Right renal pelvis (tissue), 4 donors: ENCODE measurements around the gene SCT. TPM values are rescaled to one million over a fixed set of nuclear protein-coding genes. Genes with fewer than 3 reads are reported as not detected.

Source experiments
- DNase-seq, 4 donors: peaks; one replicate each; pipeline ENCODE4 v3.0.0-alpha.2; 2013; ENCODE audit warnings: low read depth in 4 of 4, low spot score in 3 of 4, missing footprints in 1 of 4
- polyA plus RNA-seq, 4 donors: library from polyadenylated mRNA; unstranded; fragments of 120-200 nt; gene quantifications; one replicate each; pipeline ENCODE4 v1.2.1, GENCODE V29; 2013; ENCODE audit not compliant: insufficient read length in 4 of 4

The SCT gene
- polyA plus RNA-seq, 4 donors, result 1.2 to 3.5 (median 1.9) TPM

DNA sequence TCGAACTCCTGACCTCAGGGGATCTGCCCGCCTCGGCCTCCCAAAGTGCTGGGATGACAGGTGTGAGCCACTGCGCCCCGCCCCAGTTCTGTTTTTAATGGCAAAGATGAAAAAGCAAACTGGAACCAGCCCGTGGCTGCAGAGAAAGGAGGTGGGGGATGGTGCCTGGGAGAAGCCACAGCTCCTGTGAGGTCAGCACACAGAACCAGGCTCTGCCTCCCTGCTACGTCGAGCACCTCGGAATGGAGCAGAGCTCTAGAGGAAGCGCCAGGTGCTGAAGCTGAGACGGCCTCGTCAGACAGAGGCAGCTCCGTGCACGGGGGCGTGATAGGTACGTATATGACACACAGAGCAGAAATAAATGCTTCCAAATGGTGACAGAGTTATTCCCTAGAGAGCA, 18.6 kb upstream of the SCT start:
- no peak for DNase-seq

DNA sequence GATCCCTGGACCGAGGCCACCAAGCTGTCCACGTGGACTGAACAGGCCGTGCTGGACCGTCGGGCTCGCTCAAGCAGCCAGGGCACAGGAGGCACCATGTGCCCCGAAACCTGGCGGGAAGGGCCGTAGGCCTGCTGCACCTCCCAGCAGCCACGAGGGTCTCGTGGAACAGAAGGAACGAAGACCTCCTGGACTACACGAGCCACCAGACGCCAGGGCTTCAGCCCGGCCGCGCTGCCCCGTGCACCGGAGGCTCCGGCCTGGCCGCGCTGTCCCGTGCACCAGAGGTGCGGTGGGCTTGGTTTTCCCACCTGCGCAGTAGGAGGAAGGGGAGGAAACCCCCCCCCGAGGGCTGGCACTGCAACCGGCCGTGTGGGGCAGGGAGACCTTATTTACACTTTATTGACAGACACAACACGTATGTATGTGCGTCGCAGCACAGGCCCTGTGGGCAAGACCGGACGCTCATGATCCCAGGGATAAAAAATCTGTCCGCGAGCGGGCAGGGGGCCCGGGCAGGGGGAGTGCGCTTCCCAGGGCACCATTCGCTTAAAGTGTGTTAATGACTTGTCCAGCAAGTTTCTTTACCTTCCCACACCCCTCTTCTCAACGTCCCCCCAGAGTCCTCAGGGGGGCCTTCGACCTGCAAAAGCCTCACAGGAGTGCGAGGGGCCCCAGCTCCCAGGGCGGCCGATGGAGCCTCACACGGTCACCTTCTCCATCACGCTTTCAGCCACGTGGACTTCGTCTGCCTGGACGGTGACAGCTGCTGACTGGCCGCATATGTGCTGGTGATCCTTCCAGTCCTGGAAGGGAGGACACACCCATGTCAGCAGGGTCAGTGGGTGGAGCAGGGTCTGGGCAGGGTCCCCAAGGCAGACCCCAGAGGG, 17.1 kb upstream of the SCT start:
- no peak for DNase-seq

DNA sequence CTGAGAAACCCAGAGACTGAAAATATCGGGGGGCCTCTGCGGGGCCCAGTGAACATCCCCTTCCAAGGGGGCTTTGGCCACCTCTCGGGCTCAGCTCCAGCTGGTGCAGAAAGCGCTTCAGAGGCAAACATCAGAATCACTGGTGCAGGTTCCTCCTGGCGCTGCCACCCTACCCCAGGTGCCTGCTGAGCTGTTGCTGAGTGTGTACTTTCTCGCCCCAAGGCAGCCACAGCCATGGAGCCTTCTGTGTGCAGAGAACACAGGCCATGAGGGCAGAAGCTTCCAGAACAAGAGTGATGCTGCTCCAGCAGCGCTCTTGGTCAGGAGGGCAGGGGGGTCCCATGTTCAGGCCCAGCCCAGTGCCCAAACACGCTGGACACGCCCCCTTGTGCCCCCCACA, 16.4 kb upstream of the SCT start:
- DNase-seq, result no peak

DNA sequence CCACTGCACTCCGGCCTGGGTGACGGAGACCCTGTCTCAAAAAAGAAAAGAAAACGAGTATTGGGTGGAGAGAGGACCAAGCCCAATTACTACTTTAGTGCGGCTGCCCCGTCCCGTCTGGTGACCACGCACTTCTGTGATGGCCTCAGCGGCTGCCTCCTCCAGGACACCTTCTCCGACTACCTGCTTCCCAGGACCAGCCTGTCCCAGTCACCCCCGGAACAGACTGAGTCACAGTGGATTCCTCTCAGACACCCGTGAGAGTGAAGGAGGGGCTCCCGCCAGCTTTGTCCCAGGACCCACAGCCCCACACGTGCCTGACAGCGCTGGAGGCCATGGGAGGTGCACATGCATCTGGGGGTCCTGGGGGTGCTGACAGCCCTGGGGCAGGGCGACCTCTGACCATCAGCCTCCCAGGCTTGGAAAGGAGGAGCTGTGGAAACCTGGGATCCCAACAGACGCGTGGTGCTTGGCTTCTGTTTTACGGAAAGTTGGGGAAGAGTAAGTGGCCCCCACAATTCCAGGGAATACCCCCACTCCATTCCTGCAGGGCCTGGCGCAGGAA, 14.9 kb upstream of the SCT start:
- no peak for DNase-seq

DNA sequence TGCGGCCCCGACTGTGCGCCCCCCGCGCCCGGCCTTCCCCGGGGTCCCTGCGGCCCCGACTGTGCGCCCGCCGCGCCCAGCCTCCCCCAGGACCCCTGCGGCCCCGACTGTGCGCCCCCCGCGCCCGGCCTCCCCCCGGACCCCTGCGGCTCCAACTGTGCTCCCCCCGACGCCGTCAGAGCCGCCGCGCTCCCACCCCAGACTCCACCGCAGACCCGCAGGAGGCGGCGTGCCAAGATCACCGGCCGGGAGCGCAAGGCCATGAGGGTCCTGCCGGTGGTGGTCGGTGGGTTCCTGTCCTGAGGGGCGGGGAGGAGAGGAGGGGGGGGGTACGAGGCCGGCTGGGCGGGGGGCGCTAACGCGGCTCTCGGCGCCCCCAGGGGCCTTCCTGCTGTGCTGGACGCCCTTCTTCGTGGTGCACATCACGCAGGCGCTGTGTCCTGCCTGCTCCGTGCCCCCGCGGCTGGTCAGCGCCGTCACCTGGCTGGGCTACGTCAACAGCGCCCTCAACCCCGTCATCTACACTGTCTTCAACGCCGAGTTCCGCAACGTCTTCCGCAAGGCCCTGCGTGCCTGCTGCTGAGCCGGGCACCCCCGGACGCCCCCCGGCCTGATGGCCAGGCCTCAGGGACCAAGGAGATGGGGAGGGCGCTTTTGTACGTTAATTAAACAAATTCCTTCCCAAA, 13.2 kb upstream of the SCT start:
- DNase-seq, result no peak

DNA sequence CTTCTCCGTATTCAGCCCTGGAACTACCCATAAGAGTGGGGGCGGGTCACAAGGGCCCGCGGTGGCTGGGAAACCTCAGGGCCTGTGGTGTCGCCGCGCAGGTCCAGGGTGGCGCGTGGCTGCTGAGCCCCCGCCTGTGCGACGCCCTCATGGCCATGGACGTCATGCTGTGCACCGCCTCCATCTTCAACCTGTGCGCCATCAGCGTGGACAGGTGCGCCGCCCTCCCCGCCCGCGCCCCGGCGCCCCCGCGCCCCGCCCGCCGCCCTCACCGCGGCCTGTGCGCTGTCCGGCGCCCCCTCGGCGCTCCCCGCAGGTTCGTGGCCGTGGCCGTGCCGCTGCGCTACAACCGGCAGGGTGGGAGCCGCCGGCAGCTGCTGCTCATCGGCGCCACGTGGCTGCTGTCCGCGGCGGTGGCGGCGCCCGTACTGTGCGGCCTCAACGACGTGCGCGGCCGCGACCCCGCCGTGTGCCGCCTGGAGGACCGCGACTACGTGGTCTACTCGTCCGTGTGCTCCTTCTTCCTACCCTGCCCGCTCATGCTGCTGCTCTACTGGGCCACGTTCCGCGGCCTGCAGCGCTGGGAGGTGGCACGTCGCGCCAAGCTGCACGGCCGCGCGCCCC, 12.5 kb upstream of the SCT start:
- DNase-seq, result no peak

DNA sequence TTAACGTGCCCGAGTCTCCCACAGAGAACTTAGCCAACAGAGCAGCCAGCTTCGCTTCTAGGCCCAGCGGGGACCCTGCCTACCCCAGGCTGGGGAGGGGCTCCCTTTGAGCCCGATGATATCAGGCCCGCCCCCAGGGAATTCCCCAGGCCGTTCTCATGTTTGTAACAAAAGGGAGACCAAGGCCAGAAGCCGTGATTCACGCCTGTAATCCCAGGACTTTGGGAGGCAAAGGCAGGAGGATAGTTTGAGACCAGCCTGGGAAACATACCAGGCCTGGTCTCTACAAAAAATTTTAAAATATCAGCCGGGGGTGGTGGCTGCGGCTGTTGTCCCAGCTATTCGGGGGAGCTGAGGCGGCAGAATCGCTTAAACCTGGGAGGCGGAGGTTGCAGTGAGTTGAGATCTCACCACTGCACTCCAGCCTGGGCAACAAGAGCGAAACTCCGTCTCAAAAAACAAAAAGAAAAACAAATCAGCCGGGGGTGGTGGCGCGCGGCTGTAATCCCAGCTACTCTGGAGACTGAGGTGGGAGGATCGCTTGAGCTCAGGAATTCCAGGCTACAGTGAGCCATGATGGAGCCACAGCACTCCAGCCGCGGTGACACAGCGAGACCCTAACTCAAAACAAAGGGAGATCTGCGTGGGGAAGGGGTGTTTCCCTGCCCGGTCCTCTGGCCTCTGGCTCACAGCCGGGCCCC, 11.8 kb upstream of the SCT start:
- DNase-seq, result no peak

DNA sequence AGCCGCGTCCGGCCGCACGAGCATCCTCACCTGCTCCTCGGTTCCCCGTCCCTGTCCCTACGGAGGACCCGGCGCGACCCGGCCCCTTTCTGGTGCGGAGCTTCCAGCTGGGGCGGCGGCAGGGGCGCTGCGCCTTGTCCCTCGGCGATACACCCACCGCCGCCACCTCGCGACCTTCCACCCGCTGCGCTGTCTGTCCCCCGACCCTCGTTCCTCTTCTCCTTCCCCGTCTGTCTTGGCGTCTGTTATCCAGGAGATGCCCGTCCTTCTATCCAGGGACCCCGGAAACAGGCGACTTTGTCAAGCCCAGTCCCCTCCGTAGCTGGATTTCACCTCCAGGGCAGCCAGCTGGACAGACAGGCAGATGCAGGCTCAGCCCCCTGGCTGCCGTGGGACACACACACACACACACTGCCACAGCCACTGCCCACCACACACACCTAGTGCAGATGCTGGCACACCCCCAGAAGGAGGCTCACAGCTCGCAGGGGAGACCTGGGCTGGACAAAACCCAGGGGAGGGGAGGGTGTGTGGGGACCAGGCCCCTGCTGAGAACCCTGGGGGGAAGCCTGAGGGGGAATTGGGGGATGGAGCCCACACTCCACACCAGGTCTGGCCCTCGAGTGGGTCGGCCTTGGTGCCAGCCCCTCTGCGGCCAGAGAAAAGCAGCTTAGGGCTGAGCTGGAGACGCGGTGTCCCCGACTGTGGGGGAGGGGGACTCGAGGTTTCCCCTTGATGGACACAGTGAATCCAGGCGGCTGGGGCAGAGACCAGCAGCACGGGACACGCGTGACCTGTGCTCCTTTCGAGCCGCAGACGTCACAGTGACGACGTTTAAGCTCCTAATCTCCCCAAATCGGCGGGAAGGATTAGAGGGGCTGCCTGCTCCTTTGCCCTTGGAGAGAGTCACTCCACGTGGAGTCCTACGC, 10.9 kb upstream of the SCT start:
- no peak for DNase-seq

DNA sequence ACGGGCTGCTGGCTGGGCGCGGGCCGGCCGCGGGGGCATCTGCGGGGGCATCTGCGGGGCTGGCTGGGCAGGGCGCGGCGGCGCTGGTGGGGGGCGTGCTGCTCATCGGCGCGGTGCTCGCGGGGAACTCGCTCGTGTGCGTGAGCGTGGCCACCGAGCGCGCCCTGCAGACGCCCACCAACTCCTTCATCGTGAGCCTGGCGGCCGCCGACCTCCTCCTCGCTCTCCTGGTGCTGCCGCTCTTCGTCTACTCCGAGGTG, 10.3 kb upstream of the SCT start:
- DNase-seq, result no peak

DNA sequence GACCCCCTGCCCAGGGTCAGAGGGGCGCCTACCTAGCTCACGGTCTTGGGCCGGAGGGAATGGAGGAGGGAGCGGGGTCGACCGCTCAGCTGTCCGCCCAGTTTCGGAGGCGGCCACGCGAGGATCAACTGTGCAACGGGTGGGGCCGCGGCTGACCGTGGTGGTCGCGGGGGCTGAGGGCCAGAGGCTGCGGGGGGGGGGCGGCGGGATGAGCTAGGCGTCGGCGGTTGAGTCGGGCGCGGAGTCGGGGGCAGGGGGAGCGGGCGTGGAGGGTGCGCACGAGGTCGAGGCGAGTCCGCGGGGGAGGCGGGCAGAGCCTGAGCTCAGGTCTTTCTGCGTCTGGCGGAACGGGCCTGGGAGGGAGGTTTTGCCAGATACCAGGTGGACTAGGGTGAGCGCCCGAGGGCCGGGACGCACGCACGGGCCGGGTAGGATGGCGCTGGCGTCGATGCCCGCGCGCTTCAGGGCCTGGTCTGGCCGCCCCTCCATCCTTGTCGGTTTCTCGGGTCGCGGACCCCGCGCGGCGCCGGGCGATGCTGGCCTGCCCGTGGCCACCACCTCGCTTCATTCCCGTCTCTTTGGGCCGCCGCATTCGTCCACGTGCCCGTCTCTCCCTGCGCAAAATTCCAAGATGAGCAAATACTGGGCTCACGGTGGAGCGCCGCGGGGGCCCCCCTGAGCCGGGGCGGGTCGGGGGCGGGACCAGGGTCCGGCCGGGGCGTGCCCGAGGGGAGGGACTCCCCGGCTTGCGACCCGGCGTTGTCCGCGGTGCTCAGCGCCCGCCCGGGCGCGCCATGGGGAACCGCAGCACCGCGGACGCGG, 9.7 kb upstream of the SCT start, which contains the start of gene DRD4:
Gene DRD4, plus strand, starts transcription at position 759 of the 822 bp plus-strand sequence. Its CDS starts 36 bp downstream, at position 795.
- no peak for DNase-seq

DNA sequence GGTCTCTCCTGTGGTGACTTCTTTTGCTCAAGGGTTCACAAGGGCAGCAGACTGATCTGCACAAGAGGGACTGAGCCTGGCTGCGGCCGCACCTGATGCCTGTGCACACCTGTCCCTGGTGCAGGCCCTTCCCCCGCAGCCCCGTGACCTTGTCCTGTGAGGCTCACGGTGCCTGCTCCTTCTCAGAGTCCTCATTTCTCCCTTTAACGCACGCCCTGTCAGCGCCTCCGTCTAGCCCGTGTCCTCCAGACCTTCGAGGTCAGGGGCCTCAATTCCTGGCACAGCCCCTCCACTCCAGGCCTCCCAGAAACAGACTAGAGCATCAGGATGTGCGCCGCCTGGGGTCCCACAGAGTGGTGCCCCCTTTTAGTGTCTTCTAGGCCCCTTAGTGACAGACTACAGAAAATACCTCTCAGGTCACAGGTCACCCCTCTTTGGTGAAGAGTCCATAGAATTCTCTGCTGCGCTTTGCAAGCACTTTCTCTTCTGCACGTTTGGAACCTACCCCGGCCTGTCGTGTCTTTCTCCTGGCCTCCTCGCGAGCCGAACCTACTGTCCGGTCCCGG, 9.0 kb upstream of the SCT start:
- DNase-seq, result no peak

DNA sequence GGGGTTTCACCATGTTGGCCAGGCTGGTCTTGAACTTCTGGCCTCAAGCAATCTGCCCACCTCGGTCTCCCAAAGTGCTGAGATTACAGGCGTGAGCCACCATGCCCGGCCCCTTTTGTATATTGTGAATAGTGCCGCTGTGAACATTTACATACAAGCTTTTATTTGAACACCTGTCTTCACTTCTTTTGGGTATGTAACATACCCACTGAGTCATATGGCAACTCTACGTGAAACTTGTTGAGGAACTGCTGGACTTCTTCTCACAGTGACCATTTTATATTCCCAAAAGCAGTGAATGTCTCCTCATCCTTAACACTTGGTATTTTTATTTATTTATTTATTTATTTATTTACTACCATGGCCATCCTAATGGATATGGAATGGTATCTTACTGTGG, 3.9 kb upstream of the SCT start:
- DNase-seq, result no peak

DNA sequence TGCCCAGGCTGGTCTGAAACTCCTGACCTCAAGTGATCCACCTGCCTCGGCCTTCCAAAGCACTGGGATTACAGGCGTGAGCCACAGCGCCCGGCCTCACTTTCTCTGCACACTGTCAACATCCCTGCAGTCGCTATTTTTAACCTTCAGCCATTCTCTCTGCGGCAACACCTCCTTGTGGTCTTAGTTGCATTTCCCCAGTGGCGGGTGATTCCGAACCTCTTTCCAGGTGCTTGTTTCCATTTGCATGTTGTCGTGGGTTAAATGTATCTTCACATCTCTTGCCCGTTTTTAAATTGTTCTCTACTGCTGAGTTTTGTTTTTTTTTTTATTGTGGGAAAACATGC, 2.2 kb upstream of the SCT start:
- DNase-seq, result no peak

DNA sequence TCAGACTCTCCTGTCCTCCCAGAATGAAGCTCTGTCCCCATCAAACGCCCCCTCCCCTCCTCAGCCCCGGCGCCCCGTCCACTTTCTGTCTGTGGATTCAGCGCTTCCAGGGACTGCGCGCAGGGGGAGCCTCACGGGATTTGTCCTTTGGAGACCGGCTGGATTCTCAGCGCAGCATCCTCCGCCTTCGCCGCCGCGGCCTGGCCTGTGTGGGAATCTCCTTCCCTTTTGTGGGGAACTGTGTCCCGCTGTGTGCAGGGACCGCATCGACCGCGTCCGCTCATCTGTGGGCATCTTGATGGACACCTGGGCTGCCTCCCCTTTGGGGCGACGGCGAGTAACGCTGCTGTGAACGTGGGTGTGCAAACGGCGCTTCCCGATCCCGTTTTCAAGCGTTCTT, 1.1 kb upstream of the SCT start:
- DNase-seq, result no peak

DNA sequence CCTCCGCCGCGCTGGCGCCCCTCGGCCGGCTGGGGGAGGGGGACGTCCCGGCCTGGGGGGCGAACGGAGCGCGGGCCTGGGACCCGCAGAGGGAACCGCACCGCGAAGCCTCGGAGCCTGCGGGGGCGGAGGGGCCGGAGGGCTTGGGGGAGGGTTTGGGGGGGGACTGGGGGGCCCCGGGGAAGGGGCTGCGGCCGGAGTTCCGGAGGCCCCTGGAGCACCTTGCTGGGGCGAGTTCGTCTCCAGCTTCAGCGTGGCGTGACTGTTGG, 261 bp upstream of the SCT start:
- no peak for DNase-seq

DNA sequence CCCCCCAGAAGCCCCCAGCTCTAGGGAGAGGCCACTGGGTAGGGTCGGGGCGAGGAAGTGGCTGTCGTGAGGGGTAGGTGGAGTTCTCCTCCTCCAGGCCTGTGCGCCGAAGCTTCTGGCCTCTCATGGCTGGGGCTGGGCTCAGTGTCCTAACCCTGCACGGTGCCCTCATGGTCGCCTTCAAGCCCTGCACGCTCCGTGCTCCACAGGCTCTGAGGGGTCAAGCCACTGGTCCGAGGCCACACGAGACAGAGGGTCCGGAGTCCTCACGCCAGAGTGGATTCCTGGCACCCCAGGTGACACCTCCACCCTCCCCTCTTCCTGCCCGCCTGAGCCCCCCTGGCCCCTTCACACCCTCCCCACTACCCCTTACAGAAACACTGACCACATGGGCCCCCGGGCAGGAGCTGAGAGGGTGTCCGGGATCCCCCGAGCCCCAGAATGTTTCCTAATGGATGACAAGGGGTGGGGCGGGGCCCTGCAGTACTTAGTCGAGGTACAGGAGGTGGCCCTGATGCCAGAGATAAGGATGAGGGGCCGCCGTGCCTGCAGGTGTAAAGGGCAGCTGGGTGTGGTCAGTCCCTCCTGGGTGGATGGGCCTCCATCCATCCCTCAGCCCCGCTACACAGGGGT, 1.2 kb downstream of the SCT start:
- DNase-seq, result no peak

DNA sequence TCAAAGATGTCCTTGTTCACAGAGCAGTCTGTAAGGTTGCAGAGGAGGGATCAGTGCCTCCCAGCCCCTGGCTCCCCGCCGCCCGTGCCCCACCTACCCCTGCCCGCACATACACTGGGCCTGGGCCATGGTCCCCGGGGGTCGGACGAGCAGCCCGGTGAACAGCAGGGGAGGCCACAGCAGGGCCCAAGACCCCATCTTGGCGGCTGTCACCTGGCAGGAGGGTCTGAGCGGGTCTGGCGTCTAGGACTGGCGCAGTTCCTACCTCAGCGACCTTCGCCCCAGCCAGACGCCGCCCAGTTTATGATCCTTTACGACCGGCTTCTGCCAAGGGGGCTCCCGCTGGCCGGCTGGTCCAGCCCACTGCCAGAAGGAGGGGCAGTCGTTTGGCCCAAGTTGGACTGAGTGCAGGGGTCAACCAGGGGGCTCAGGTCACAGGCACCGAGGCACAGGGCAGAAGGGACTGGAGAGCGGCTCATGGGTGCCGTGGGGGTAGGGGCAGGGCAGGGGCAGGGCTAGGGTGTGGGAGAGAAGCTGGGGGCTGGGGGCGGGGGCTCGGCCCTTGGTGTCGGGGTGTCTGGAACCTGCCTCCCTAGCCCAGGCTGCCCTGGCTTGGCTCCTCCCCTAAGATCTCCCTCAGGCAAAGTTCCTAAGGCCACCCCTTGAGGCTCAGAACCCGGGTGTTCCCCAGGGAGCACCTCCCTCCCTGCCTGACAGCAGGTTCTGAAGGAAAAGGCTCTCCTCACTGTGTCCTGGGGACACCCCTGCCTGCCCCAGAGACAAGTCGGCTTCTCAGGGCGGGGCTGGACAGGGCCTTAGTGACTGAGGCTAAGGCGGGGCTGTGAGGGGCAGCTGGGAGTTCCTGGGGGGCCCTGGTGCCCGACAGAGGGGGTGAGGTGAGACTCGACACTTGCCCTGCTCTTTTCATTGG, 2.0 kb downstream of the SCT start, which contains the start of gene CDHR5:
Gene CDHR5, minus strand, starts transcription at position 251 of the 931 bp plus-strand sequence. Its CDS starts 53 bp downstream, at position 198.
- no peak for DNase-seq
